Transverse colon (tissue), 4 donors: ENCODE measurements around the gene HECW1. TPM values are rescaled to one million over a fixed set of nuclear protein-coding genes. Genes with fewer than 3 reads are reported as not detected.

Experiments used
- DNase-seq: peaks from one replicate; pipeline ENCODE4 v3.0.0-alpha.2; 2019
- H3K27ac ChIP-seq, 4 donors: fragments of 200-600 bp; sonication (generic); 2 replicates each; pipeline ENCODE4 v1.5.1; 2016 to 2018; ENCODE audit warnings: inconsistent platforms in 4 of 4
- H3K27me3 ChIP-seq: fragments of 200-600 bp; sonication (generic); 2 replicates; pipeline ENCODE4 v1.5.1; 2017; ENCODE audit warnings: inconsistent platforms
- H3K36me3 ChIP-seq, 4 donors: fragments of 200-600 bp; sonication (generic); 2 replicates each; pipeline ENCODE4 v1.5.1; 2017 to 2019; ENCODE audit warnings: inconsistent platforms in 4 of 4
- H3K4me1 ChIP-seq, 4 donors: fragments of 200-600 bp; sonication (generic); 2 replicates each; pipeline ENCODE4 v1.5.1; 2017 to 2020; ENCODE audit warnings: inconsistent platforms in 4 of 4
- H3K4me3 ChIP-seq, 4 donors: fragments of 200-600 bp; sonication (generic); 1 replicate in 1 of 4; 2 replicates in 3 of 4; pipeline versions ENCODE4 v1.5.1 to v1.6.1; 2017 to 2019; ENCODE audit warnings: inconsistent platforms in 4 of 4
- H3K9me3 ChIP-seq, 2 donors: fragments of 200-600 bp; sonication (generic); 2 replicates each; pipeline ENCODE4 v1.5.1; 2017 to 2019; ENCODE audit warnings: inconsistent platforms in 2 of 2
- CTCF ChIP-seq, 5 experiments: fragments of 200-600 bp in 3 of 5; fragments of 450-650 bp in 2 of 5; sonication (generic) in 3 of 5; IDR thresholded peaks; 1 replicate in 2 of 5; 2 replicates in 3 of 5; pipeline ENCODE4 v1.5.1; 2016 to 2017; ENCODE audit warnings: antibody characterized with exemption in 5 of 5, inconsistent platforms in 3 of 5, mild to moderate bottlenecking in 2 of 5, moderate library complexity in 1 of 5
- EP300 ChIP-seq: sonication (generic); formaldehyde crosslinking; IDR thresholded peaks from one replicate; pipeline ENCODE4 v1.6.1; 2017; ENCODE audit warnings: antibody characterized with exemption, low read depth
- POLR2A ChIP-seq: fragments of 450-650 bp; IDR thresholded peaks from one replicate; pipeline ENCODE4 v1.6.1; 2016; ENCODE audit warnings: antibody characterized with exemption, mild to moderate bottlenecking, moderate library complexity
- POLR2AphosphoS5 ChIP-seq, 3 donors: sonication (generic); formaldehyde crosslinking; IDR thresholded peaks; one replicate each; pipeline ENCODE4 v1.6.1; 2016; ENCODE audit warnings: antibody characterized with exemption in 3 of 3
- WGBS, 2 donors: methylation state at CpG; one replicate each; pipeline ENCODE4 v1.1.5; 2018; ENCODE audit warnings: low coverage in 1 of 2; 5-methylcytosine and 5-hydroxymethylcytosine counted together
- in situ Hi-C, 4 donors: fragments of 200-750 bp; cut with MboI; loops; one replicate each; pipeline versions ENCODE4 v1.15.0 to v1.15.1; 2017; ENCODE audit warnings: low sequenced_read_pairs in 3 of 4, low pct_ligation_motif_present in 1 of 4, low pct_unique_long_range_greater_than_20kb in 1 of 4
- intact Hi-C: fragments of 100-400 bp; cut with DNase I; formaldehyde crosslinking; loops from one replicate; pipeline ENCODE4 v1.15.1; 2023; ENCODE audit warnings: low total_unique reads
- total RNA-seq, 4 donors: library from RNA; depleted of rRNA; stranded (reverse); fragments of >200 nt; gene quantifications; one replicate each; pipeline ENCODE4 v1.1.0, GENCODE V29; 2016

HECW1 gene
- total RNA-seq, 4 donors from 2014 or later = 1.1 to 1.4 TPM; not detected in 2

GRCh38 chr7:43199371-43200160 lies 87.1 kb downstream of the HECW1 start:
- peaks cover 6% of the 10 kb centered on the region for H3K27me3 ChIP-seq
- no peak overlapping the region for H3K4me3 ChIP-seq
- DNase-seq = no peak
- H3K4me1 ChIP-seq = no peaks in the 10 kb centered on the region
- intact Hi-C loops = no loop called here
- H3K9me3 ChIP-seq = no peaks in the 10 kb centered on the region
- TF ChIP-seq CTCF (IDR thresholded peaks at IDR 0.05) = no peak
- TF ChIP-seq POLR2A = no peak
- no peaks in the 10 kb centered on the region for H3K36me3 ChIP-seq
- in situ Hi-C loops = no loop called here
- 48 to 51% methylated on average over 8 of the region's 8 CpGs for WGBS, 2 donors
- H3K27ac ChIP-seq = no peak overlapping the region

DNA sequence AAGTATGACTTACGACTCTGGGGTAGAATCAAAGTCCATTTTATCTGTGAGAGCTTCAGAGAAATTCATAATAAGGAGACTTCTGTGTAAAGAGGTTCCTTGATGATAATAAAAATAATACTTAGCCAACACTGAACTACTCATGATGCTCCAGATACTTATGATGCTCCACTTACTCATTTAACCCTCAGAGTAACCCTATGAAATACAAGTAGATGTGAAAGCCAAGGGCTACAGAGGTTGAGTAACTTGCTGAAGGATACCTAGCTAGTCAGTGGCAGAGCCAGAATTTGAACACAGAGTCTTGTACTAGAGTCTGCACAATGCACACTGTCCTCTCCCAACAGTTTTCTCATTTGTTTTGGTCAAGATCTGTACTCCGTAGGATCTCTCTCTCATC lies 89.5 kb downstream of the HECW1 start:
- Histone ChIP-seq H3K4me3 (no peak overlapping the region), H3K4me1 (no peaks in the 10 kb centered on the region), H3K9me3 (no peaks in the 10 kb centered on the region), H3K27ac (no peak overlapping the region), H3K36me3 (no peaks in the 10 kb centered on the region), H3K27me3 (peaks cover 6% of the 10 kb centered on the region)
- DNase-seq = no peak
- intact Hi-C loops = no loop called here
- no peak for TF ChIP-seq POLR2A
- no peak for TF ChIP-seq EP300
- TF ChIP-seq POLR2AphosphoS5 (IDR thresholded peaks at IDR 0.05) = no peak
- TF ChIP-seq CTCF (IDR thresholded peaks at IDR 0.05) = no peak
- in situ Hi-C loops = no loop called here
- WGBS, 2 donors = 58 to 64% methylated on average over 2 of the region's 2 CpGs

DNA sequence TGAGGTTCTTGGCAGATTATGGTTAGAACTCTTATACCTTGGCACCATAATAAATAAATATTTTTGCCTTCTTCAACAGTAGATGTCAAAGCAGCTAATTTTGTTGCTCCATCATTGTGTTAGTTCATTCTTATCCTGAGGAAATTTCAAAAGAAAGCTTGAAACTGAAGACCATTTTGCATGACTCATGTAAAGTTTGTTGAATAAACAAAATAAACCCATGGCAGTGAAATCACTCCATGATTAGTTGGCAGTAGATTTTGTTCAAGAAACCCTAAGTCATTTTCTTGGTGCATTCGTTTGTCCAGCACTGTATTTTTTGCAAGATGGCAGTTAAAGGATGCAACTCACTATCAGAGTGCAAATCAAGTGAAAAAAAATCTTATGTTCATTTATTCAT lies 91.6 kb downstream of the HECW1 start:
- intact Hi-C loops (no loop called here), in situ Hi-C loops (no loop called here)
- Histone ChIP-seq H3K27ac (no peak overlapping the region), H3K4me1 (no peaks in the 10 kb centered on the region), H3K36me3 (no peaks in the 10 kb centered on the region), H3K27me3 (peaks cover 6% of the 10 kb centered on the region), H3K9me3 (no peaks in the 10 kb centered on the region), H3K4me3 (no peak overlapping the region)
- TF ChIP-seq EP300 (no peak), CTCF (IDR thresholded peaks at IDR 0.05) (no peak), POLR2A (no peak), POLR2AphosphoS5 (IDR thresholded peaks at IDR 0.05) (no peak)
- DNase-seq = no peak
- 28 to 38% methylated on average over 1 of the region's 1 CpG for WGBS, 2 donors

- 92% methylated on average over 8 of the region's 8 CpGs; no CpG with 5 or more reads in 1 of the 2 donors for WGBS, 2 donors
- H3K27ac ChIP-seq = no peak overlapping the region
Measured at GRCh38 chr7:43205171-43205795, 92.8 kb downstream of the HECW1 start.

More at GRCh38 chr7:43205171-43205795, 92.8 kb downstream of the HECW1 start:
- in situ Hi-C loops (no loop called here), intact Hi-C loops (no loop called here)
- H3K36me3 ChIP-seq = no peaks in the 10 kb centered on the region
- no peak for DNase-seq
- H3K4me1 ChIP-seq = no peaks in the 10 kb centered on the region
- no peaks in the 10 kb centered on the region for H3K9me3 ChIP-seq
- no peak overlapping the region for H3K4me3 ChIP-seq
- TF ChIP-seq EP300 (no peak), POLR2A (no peak)
- peaks cover 6% of the 10 kb centered on the region for H3K27me3 ChIP-seq
